IMR-90 (cell line): ENCODE results near the gene RAC3. TPM values are rescaled to one million over a fixed set of nuclear protein-coding genes. Genes with fewer than 3 reads are reported as not detected.

Source experiments
- ATAC-seq: fragments of 200-7000 bp; cut with Tn5 transposase; 2 replicates; pipeline ENCODE4 v1.9.1; 2020; ENCODE audit warnings: low read depth, mild to moderate bottlenecking, moderate library complexity
- BruUV-seq: library from RNA; stranded (reverse); fragments of 400-500 nt; replicated peaks from 2 replicates; lab custom pipeline; 2021; lab: Mats Ljungman, UMichigan
- CTCF ChIA-PET: fragments of 300-600 bp; formaldehyde crosslinking; extraction: SDS; loops from one replicate; lab custom pipeline; 2021; ENCODE audit warnings: antibody characterized with exemption; lab: Yijun Ruan, JAX
- POLR2A ChIA-PET: fragments of 300-600 bp; sonication (Branson Sonifier 250); formaldehyde crosslinking; loops from one replicate; lab custom pipeline; 2022; ENCODE audit warnings: antibody characterized with exemption; ENCODE audit not compliant: unreplicated experiment; lab: Charles Lee
- DNase-seq: peaks from one replicate; pipeline ENCODE4 v3.0.0; 2013
- H2AFZ ChIP-seq: replicated peaks from 2 replicates; pipeline ENCODE3; 2013; ENCODE audit warnings: low read length, mild to moderate bottlenecking; ENCODE audit not compliant: poor library complexity
- H2AK5ac ChIP-seq: 2 replicates; pipeline ENCODE4 v1.6.1; 2013; ENCODE audit warnings: low read depth, low read length, inconsistent platforms
- H2AK9ac ChIP-seq: replicated peaks from 2 replicates; pipeline ENCODE3; 2013; ENCODE audit warnings: mild to moderate bottlenecking, low read depth, low read length, moderate library complexity; ENCODE audit not compliant: poor library complexity
- H2BK120ac ChIP-seq: 2 replicates; pipeline ENCODE4 v1.6.1; 2013; ENCODE audit warnings: low read depth, low read length, inconsistent platforms
- H2BK15ac ChIP-seq: 3 replicates; pipeline ENCODE4 v1.6.1; 2013; ENCODE audit warnings: low read depth, low read length, inconsistent platforms
- H2BK20ac ChIP-seq: 2 replicates; pipeline ENCODE4 v1.6.1; 2013; ENCODE audit warnings: low read depth, mild to moderate bottlenecking, inconsistent platforms, low read length, moderate library complexity
- H2BK5ac ChIP-seq: 2 replicates; pipeline ENCODE4 v1.6.1; 2013; ENCODE audit warnings: mild to moderate bottlenecking, low read depth, low read length, inconsistent platforms; ENCODE audit not compliant: poor library complexity, severe bottlenecking
- H3K14ac ChIP-seq: replicated peaks from 2 replicates; pipeline ENCODE4 v1.6.1; 2013; ENCODE audit warnings: low read depth, low read length, inconsistent platforms
- H3K18ac ChIP-seq: 2 replicates; pipeline ENCODE4 v1.6.1; 2013; ENCODE audit warnings: low read depth, low read length, control low read depth
- H3K23ac ChIP-seq: 2 replicates; pipeline ENCODE4 v1.6.1; 2013; ENCODE audit warnings: low read depth, low read length, inconsistent platforms
- H3K27ac ChIP-seq: 2 replicates; pipeline ENCODE4 v1.5.1; 2013; ENCODE audit warnings: mild to moderate bottlenecking, control low read depth, low read length; ENCODE audit not compliant: insufficient read depth
- H3K27me3 ChIP-seq: 2 replicates; pipeline ENCODE4 v1.6.1; 2013; ENCODE audit warnings: low read length; ENCODE audit not compliant: control insufficient read depth, insufficient read depth
- H3K36me3 ChIP-seq: 2 replicates; pipeline ENCODE4 v1.6.1; 2013; ENCODE audit warnings: low read length, mixed read lengths; ENCODE audit not compliant: control insufficient read depth, insufficient read depth
- H3K4ac ChIP-seq: 2 replicates; pipeline ENCODE4 v1.6.1; 2013; ENCODE audit warnings: low read depth, low read length, inconsistent platforms
- H3K4me1 ChIP-seq: 2 replicates; pipeline ENCODE4 v1.6.1; 2013; ENCODE audit warnings: low read length, mixed read lengths; ENCODE audit not compliant: control insufficient read depth, insufficient read depth
- H3K4me2 ChIP-seq: 2 replicates; pipeline ENCODE4 v1.6.1; 2013; ENCODE audit warnings: low read depth, mild to moderate bottlenecking, control low read depth, low read length, moderate library complexity
- H3K4me3 ChIP-seq: 2 replicates; pipeline ENCODE4 v1.5.1; 2013; ENCODE audit warnings: low read depth, mild to moderate bottlenecking, control low read depth, low read length, moderate library complexity; ENCODE audit not compliant: insufficient read depth
- H3K56ac ChIP-seq: 2 replicates; pipeline ENCODE4 v1.6.1; 2013; ENCODE audit warnings: low read length, inconsistent platforms; ENCODE audit not compliant: insufficient read depth; ENCODE audit errors: extremely low read depth
- H3K79me1 ChIP-seq, 2 experiments: 2 replicates each; pipeline ENCODE4 v1.6.1; 2013; ENCODE audit warnings: low read length in 2 of 2, inconsistent platforms in 1 of 2, low read depth in 1 of 2
- H3K9ac ChIP-seq: 2 replicates; pipeline ENCODE4 v1.6.1; 2013; ENCODE audit warnings: low read depth, low read length, control low read depth
- H3K9me1 ChIP-seq: 2 replicates; pipeline ENCODE4 v1.6.1; 2013; ENCODE audit warnings: low read length, inconsistent platforms; ENCODE audit not compliant: insufficient read depth
- H3K9me3 ChIP-seq: 2 replicates; pipeline ENCODE4 v1.6.1; 2013; ENCODE audit warnings: low read length; ENCODE audit not compliant: control insufficient read depth, insufficient read depth
- H4K20me1 ChIP-seq: 2 replicates; pipeline ENCODE4 v1.6.1; 2013; ENCODE audit warnings: low read length, inconsistent platforms; ENCODE audit not compliant: insufficient read depth
- H4K5ac ChIP-seq: 2 replicates; pipeline ENCODE4 v1.6.1; 2013; ENCODE audit warnings: mild to moderate bottlenecking, low read depth, low read length, control low read depth
- H4K8ac ChIP-seq, 2 experiments: 2 replicates each; pipeline ENCODE4 v1.6.1; 2013; ENCODE audit warnings: low read depth in 2 of 2, low read length in 2 of 2, control low read depth in 1 of 2, inconsistent platforms in 1 of 2
- H4K91ac ChIP-seq: 2 replicates; pipeline ENCODE4 v1.6.1; 2013; ENCODE audit warnings: low read depth, low read length, inconsistent platforms; ENCODE audit not compliant: insufficient read depth
- CEBPB ChIP-seq: IDR thresholded peaks from 2 replicates; pipeline ENCODE4 v1.6.1; 2012; ENCODE audit warnings: low read depth, low read length, improper control_type of control experiment
- CHD1 ChIP-seq: IDR thresholded peaks from 2 replicates; pipeline ENCODE4 v1.6.1; 2012; ENCODE audit warnings: low read depth, low read length, improper control_type of control experiment
- FOS ChIP-seq: fragments of 150-350 bp; IDR thresholded peaks from 2 replicates; pipeline ENCODE4 v1.6.1; 2016; ENCODE audit warnings: low read depth, low read length
- MAFK ChIP-seq: IDR thresholded peaks from 2 replicates; pipeline ENCODE4 v1.6.1; 2012; ENCODE audit warnings: low read depth, low read length, improper control_type of control experiment
- MAZ ChIP-seq: IDR thresholded peaks from 2 replicates; pipeline ENCODE4 v1.6.1; 2012; ENCODE audit warnings: low read depth, mild to moderate bottlenecking, low read length, improper control_type of control experiment, moderate library complexity, borderline replicate concordance
- MXI1 ChIP-seq: IDR thresholded peaks from 2 replicates; pipeline ENCODE4 v1.6.1; 2012; ENCODE audit warnings: low read depth, mild to moderate bottlenecking, low read length, moderate library complexity, borderline replicate concordance
- NFE2L2 ChIP-seq: fragments of 150-350 bp; IDR thresholded peaks from 2 replicates; pipeline ENCODE4 v1.6.1; 2016; ENCODE audit warnings: low read depth, mild to moderate bottlenecking, low read length
- POLR2A ChIP-seq: IDR thresholded peaks from 2 replicates; pipeline ENCODE4 v1.6.1; 2012; ENCODE audit warnings: mild to moderate bottlenecking, low read depth, low read length
- RAD21 ChIP-seq: IDR thresholded peaks from 2 replicates; pipeline ENCODE4 v1.6.1; 2012; ENCODE audit warnings: low read length, improper control_type of control experiment
- RCOR1 ChIP-seq: IDR thresholded peaks from 2 replicates; pipeline ENCODE4 v1.6.1; 2012; ENCODE audit warnings: mild to moderate bottlenecking, low read length, improper control_type of control experiment; ENCODE audit not compliant: insufficient replicate concordance
- RFX5 ChIP-seq: IDR thresholded peaks from 2 replicates; pipeline ENCODE4 v1.8.0; 2012; ENCODE audit warnings: low read depth, mild to moderate bottlenecking, low read length, moderate library complexity
- SMC3 ChIP-seq: fragments of 150-350 bp; IDR thresholded peaks from 2 replicates; pipeline ENCODE4 v1.6.1; 2016; ENCODE audit warnings: low read depth, mild to moderate bottlenecking, antibody characterized with exemption, low read length, moderate library complexity
- WGBS, 2 experiments: methylation state at CpG; one replicate each; pipeline versions ENCODE4 v1.1.5 to v1.1.7; 2013; ENCODE audit warnings: missing lambda C conversion rate in 2 of 2; ENCODE audit not compliant: insufficient read length in 1 of 2; ENCODE audit errors: extremely low coverage in 2 of 2; 5-methylcytosine and 5-hydroxymethylcytosine counted together
- dilution Hi-C: fragments of 300-500 bp; cut with HindIII; formaldehyde crosslinking; loops from one replicate; pipeline ENCODE4 v1.14.3; 2018; ENCODE audit warnings: low sequenced_read_pairs; ENCODE audit not compliant: unreplicated experiment
- in situ Hi-C: fragments of 300-500 bp; cut with MboI; formaldehyde crosslinking; loops from 3 replicates; pipeline ENCODE4 v1.14.3; 2019; ENCODE audit warnings: low sequenced_read_pairs, inconsistent platforms, mixed read lengths
- intact Hi-C: fragments of 100-400 bp; cut with micrococcal nuclease; formaldehyde crosslinking; loops from 2 replicates; pipeline ENCODE4 v1.10.0; 2022
- polyA plus RNA-seq, 3 experiments: library from polyadenylated mRNA; depleted of rRNA; stranded (reverse); fragments of >200 nt; gene quantifications; 2 replicates each; pipeline ENCODE4 v1.2.3, GENCODE V29; 2012; ENCODE audit warnings: low replicate concordance in 1 of 3
- total RNA-seq: library from RNA; depleted of rRNA; stranded (reverse); fragments of >200 nt; gene quantifications from 2 replicates; pipeline ENCODE4 v1.2.3, GENCODE V29; 2012
- TF ChIP-seq, protein P1 (sequence below): fragments of 150-350 bp; IDR thresholded peaks from 2 replicates; pipeline ENCODE4 v1.6.1; 2016; ENCODE audit warnings: low read depth, mild to moderate bottlenecking, low read length, moderate library complexity, borderline replicate concordance
- TF ChIP-seq, protein P2 (sequence below): conservative IDR thresholded peaks from 2 replicates; pipeline ENCODE4 v1.5.1; 2012; ENCODE audit warnings: mild to moderate bottlenecking, low read depth, low read length, improper control_type of control experiment
- TF ChIP-seq, protein P3 (sequence below): fragments of 150-350 bp; IDR thresholded peaks from 2 replicates; pipeline ENCODE4 v1.6.1; 2017; ENCODE audit warnings: mild to moderate bottlenecking, antibody characterized with exemption, low read length, low read depth

Gene RAC3
- total and polyA plus RNA-seq, 2 of the 4 experiments (the other 2 are of a cell fraction): 5.7 to 23.4 TPM

DNA sequence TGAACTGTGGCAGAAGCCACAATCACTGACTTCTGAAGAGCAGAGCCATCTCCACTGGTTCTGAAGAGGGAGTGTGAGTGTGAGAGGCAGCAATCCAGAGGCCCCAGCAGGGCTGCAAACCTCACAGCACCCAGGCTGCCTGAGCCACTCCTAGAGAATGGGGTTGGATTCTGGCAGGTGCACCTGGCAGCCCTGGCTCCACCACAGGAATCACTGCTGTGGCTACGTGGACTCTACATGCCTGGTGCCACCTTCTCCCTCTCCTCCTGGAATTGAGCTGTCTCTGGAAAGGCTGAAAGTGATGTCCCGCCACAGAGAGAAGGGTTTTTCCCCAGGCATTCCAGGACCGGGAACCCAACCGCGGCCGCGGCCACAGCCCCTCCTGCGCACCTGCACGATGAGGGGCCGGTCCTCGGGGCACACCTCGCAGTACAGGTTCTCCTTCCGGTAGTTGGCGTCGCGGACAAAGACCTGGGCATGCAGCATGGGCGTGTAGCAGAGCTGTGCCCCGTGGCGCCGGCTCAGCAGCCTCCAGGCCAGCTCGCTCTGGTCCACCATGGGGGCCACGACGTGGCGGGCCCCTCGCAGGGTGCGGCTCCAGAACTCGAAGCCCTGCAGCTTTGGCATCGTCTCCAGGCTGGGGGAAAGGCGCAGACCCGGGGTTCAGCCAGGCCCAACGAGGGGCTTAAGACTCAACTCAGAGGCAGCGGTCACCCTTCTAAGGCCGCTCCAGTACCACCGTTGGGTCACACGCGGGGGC, 33.1 kb downstream of the RAC3 start:
- Histone ChIP-seq H2BK15ac (no peak overlapping the region), H2AK5ac (peak overlapping the region; percentile 43), H3K18ac (no peak overlapping the region), H3K9me1 (no peaks in the 10 kb centered on the region; the same call in 1 of the 2 replicates), H3K36me3 (peaks cover 38% of the 10 kb centered on the region), H3K14ac (no peak overlapping the region; the same call in 1 of the 2 replicates), H2BK5ac (no peak overlapping the region), H3K27me3 (no peaks in the 10 kb centered on the region), H3K4me3 (peak overlapping the region; percentile 57), H3K79me1 (peaks cover 5 to 36% of the 10 kb centered on the region in 2 experiments; a peak in 3 of 4 replicates), H3K56ac (no peak overlapping the region), H4K91ac (no peak overlapping the region), H2BK20ac (no peak overlapping the region), H3K4ac (peak overlapping the region; percentile 29), H3K4me1 (peaks cover 10% of the 10 kb centered on the region), H3K4me2 (peak overlapping the region; percentile 88), H3K9ac (peak overlapping the region; percentile 76), H4K20me1 (peaks cover 3% of the 10 kb centered on the region; the same call in 1 of the 2 replicates), H3K23ac (no peak overlapping the region; the same call in 1 of the 2 replicates), H3K27ac (peak overlapping the region; percentile 51), H4K5ac (peak overlapping the region; percentile 25; the same call in 1 of the 2 replicates), H4K8ac (peak overlapping the region; percentile 34 to 67), H2BK120ac (no peak overlapping the region), H2AFZ (peak overlapping the region; percentile 100), H3K9me3 (no peaks in the 10 kb centered on the region), H2AK9ac (peak overlapping the region; percentile 98)
- intact Hi-C loops: no loop called here
- BruUV-seq: no TSS peak
- dilution Hi-C loops: no loop called here
- 44% methylated on average over 30 of the region's 36 CpGs; no CpG with 5 or more reads in 1 of the 2 experiments for WGBS, 2 experiments
- POLR2A ChIA-PET: no interaction called here
- CTCF ChIA-PET: no interaction called here
- no peak for DNase-seq
- no peak for ATAC-seq
- in situ Hi-C loops: no loop called here
- TF ChIP-seq MAFK (no peak), CHD1 (no peak), RAD21 (no peak), RFX5 (no peak), POLR2A (no peak), CEBPB (no peak), FOS (no peak), RCOR1 (no peak), MAZ (no peak), MXI1 (no peak), NFE2L2 (no peak), SMC3 (no peak)
- TF ChIP-seq, protein P1, sequence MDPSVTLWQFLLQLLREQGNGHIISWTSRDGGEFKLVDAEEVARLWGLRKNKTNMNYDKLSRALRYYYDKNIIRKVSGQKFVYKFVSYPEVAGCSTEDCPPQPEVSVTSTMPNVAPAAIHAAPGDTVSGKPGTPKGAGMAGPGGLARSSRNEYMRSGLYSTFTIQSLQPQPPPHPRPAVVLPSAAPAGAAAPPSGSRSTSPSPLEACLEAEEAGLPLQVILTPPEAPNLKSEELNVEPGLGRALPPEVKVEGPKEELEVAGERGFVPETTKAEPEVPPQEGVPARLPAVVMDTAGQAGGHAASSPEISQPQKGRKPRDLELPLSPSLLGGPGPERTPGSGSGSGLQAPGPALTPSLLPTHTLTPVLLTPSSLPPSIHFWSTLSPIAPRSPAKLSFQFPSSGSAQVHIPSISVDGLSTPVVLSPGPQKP: no peak
- TF ChIP-seq, protein P2, sequence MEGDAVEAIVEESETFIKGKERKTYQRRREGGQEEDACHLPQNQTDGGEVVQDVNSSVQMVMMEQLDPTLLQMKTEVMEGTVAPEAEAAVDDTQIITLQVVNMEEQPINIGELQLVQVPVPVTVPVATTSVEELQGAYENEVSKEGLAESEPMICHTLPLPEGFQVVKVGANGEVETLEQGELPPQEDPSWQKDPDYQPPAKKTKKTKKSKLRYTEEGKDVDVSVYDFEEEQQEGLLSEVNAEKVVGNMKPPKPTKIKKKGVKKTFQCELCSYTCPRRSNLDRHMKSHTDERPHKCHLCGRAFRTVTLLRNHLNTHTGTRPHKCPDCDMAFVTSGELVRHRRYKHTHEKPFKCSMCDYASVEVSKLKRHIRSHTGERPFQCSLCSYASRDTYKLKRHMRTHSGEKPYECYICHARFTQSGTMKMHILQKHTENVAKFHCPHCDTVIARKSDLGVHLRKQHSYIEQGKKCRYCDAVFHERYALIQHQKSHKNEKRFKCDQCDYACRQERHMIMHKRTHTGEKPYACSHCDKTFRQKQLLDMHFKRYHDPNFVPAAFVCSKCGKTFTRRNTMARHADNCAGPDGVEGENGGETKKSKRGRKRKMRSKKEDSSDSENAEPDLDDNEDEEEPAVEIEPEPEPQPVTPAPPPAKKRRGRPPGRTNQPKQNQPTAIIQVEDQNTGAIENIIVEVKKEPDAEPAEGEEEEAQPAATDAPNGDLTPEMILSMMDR: no peak
- TF ChIP-seq, protein P3, sequence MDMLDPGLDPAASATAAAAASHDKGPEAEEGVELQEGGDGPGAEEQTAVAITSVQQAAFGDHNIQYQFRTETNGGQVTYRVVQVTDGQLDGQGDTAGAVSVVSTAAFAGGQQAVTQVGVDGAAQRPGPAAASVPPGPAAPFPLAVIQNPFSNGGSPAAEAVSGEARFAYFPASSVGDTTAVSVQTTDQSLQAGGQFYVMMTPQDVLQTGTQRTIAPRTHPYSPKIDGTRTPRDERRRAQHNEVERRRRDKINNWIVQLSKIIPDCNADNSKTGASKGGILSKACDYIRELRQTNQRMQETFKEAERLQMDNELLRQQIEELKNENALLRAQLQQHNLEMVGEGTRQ: no peak
